H1 (cell line): ENCODE data around the gene LIX1L. TPM values are rescaled to one million over a fixed set of nuclear protein-coding genes. Genes with fewer than 3 reads are reported as not detected.

ENCODE experiments used
- BACH1 ChIP-seq: IDR thresholded peaks from 2 replicates; pipeline ENCODE4 v1.6.1; 2012; ENCODE audit warnings: low read length, improper control_type of control experiment
- E2F6 ChIP-seq: IDR thresholded peaks from 2 replicates; pipeline ENCODE4 v1.6.1; 2012; ENCODE audit warnings: inconsistent platforms
- FOSL1 ChIP-seq: IDR thresholded peaks from 2 replicates; pipeline ENCODE4 v1.6.1; 2011; ENCODE audit warnings: mild to moderate bottlenecking, low read depth, low read length, moderate library complexity; ENCODE audit not compliant: insufficient read depth
- KDM5A ChIP-seq: fragments of 200-600 bp; IDR thresholded peaks from 2 replicates; pipeline ENCODE4 v1.7.1; 2012; ENCODE audit warnings: mild to moderate bottlenecking, low read length, inconsistent platforms, mixed read lengths
- POLR2AphosphoS5 ChIP-seq: IDR thresholded peaks from 2 replicates; pipeline ENCODE4 v1.6.1; 2011; ENCODE audit warnings: low read depth, low read length
- RXRA ChIP-seq: IDR thresholded peaks from 2 replicates; pipeline ENCODE4 v1.6.1; 2011; ENCODE audit warnings: low read depth, mild to moderate bottlenecking, low read length, moderate library complexity; ENCODE audit not compliant: insufficient read depth
- SIRT6 ChIP-seq: IDR thresholded peaks from one replicate; pipeline ENCODE4 v1.7.1; 2012; ENCODE audit warnings: low read length, inconsistent platforms
- SUZ12 ChIP-seq: fragments of 200-600 bp; sonication (generic); IDR thresholded peaks from 2 replicates; pipeline ENCODE4 v1.6.1; 2012; ENCODE audit warnings: mild to moderate bottlenecking, inconsistent platforms, low read length, moderate library complexity, mixed read lengths
- TAF7 ChIP-seq: optimal IDR thresholded peaks from 2 replicates; pipeline ENCODE3; 2011; ENCODE audit warnings: low read depth, mild to moderate bottlenecking, inconsistent platforms, low read length, moderate library complexity, borderline replicate concordance
- USF2 ChIP-seq: IDR thresholded peaks from 2 replicates; pipeline ENCODE4 v1.6.1; 2011; ENCODE audit warnings: low read length, improper control_type of control experiment
- ZNF274 ChIP-seq: IDR thresholded peaks from 2 replicates; pipeline ENCODE4 v1.7.0; 2012; ENCODE audit warnings: low read length, borderline replicate concordance; ENCODE audit errors: extremely low read depth
- polyA plus RNA-seq, 7 experiments: library from polyadenylated mRNA; depleted of rRNA in 3 of 7; stranded (reverse) in 5 of 7; unstranded in 2 of 7; fragments of >200 nt in 5 of 7; fragments of 200-250 nt in 2 of 7; gene quantifications; 1 replicate in 5 of 7; 2 replicates in 1 of 7; 4 replicates in 1 of 7; pipeline versions ENCODE4 v1.2.1 to v1.2.3, GENCODE V29; 2011 to 2013; ENCODE audit warnings: missing spikeins in 2 of 7, mixed read lengths in 2 of 7
- total RNA-seq: library from RNA; stranded (reverse); fragmentation: NEBNext Ultra II Directional; extraction: Animal tissue kit (Norgen Biotek cat#: 25700); gene quantifications from 2 replicates; pipeline ENCODE4 v1.2.1, GENCODE V29; 2021

LIX1L gene
- total and polyA plus RNA-seq, 2 of the 8 experiments (the other 6 are each of a cell fraction or from before 2014, with no cell fraction given) = 2.9 to 3.7 TPM

- no peak for TF ChIP-seq FOSL1
- peak; percentile 39; the same call in 1 of the 2 replicates for TF ChIP-seq BACH1
- peak; percentile 35 for TF ChIP-seq TAF7
- TF ChIP-seq SUZ12 = no peak
- TF ChIP-seq SIRT6 = no peak
- peak; percentile 87 for TF ChIP-seq KDM5A
- no peak for TF ChIP-seq USF2
- TF ChIP-seq POLR2AphosphoS5 = no peak; the same call in none of the 2 replicates
- no peak for TF ChIP-seq RXRA
- TF ChIP-seq E2F6 = no peak
- no peak for TF ChIP-seq ZNF274
Observed at GRCh38 chr1:145927063-145927886, 30.5 kb downstream of the LIX1L start, which contains the start of gene RBM8A (continued).
